ENCODE results near the gene INS.

INS gene

DNA sequence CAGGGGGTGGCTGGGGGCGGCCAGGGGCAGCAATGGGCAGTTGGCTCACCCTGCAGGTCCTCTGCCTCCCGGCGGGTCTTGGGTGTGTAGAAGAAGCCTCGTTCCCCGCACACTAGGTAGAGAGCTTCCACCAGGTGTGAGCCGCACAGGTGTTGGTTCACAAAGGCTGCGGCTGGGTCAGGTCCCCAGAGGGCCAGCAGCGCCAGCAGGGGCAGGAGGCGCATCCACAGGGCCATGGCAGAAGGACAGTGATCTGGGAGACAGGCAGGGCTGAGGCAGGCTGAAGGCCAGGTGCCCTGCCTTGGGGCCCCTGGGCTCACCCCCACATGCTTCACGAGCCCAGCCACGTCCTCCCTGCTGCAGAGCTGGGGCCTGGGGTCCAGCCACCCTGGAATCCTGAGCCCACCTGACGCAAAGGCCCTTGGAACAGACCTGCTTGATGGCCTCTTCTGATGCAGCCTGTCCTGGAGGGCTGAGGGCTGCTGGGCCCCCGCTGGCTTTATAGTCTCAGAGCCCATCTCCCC, at the start of gene INS:
Gene INS (minus strand): TSS at position 474 of the 524 bp plus-strand sequence. CDS start 238 bp downstream, at position 236.
- DNase-seq: no peak

DNA sequence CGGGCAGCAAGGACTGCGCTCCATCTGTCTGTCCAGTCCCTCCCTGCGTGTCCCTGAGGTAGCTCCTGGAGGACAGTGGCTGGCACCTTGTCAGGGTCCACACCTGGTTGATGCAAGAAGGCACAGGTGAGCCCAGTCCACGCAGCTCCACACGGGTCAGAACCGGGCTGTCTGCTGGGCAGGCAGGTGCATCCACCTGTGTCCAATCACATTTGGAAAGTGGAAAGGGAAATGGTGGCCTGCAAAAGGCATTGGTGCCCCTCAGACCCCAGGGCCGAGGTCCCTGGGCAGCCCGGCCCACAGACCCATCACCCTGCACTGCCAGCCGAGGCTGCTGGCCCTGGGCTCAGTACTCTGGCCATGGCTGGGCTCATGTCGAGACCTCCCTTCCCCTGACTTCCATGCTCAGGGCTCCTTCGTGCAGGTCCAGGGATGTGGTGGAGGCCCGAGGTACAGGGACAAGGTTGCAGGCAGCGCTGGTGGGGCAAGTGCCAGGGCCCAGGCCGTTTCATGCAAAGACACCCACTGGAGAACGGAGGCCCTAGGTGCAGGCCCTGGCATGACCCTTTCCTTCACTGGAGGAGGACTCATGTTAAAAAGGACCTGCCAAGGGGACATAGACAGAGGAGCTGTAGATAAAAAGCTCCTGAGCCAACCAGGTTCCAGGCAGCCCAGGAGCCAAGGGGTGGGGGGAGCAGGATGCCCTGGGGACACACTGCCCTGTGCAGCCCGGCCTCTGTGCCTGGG, 49.5 kb upstream of the INS start:
- no peak for DNase-seq

DNA sequence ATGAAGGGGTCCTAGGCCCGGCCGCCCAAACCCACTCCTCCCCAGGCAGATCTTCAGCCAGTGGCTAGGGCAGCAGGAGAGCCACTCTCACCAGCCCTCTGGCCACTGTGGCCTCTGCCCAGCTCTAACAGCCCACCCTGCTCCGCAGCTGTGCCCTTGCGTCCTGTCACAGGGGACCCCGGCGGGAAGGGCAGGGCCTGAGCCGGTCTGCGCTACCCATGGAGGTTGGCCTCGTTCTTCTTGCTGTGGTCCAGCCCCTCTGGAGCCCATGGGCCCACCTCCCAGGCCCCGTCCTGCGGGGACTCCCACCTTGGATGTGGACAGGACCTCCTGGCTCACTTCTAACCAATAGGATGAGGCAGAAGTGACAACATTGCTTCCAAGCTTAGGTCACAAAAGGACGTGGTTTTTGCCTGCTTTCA, 48.9 kb upstream of the INS start:
- DNase-seq: no peak

DNA sequence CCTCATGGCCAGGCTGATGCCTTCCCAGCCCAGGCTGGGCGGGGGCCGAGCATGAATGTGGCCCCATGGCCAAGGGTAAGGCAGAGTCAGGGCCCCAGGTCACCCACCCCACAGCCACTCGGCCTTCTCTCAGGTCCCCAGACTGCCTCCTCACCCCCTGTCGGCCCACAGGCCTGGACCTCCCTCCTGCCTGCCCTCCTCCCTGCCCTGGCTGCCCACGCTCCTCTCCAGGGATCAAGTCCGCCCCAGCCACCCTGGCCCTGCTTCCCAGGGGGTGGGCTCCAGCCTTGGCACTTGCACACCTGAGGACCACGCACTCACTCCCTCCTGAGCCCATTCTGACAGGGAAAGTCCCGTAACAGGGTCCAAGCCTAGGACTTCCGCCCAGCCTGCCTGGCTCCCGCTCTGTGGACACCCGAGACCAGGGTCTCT, 48.4 kb upstream of the INS start:
- no peak for DNase-seq

DNA sequence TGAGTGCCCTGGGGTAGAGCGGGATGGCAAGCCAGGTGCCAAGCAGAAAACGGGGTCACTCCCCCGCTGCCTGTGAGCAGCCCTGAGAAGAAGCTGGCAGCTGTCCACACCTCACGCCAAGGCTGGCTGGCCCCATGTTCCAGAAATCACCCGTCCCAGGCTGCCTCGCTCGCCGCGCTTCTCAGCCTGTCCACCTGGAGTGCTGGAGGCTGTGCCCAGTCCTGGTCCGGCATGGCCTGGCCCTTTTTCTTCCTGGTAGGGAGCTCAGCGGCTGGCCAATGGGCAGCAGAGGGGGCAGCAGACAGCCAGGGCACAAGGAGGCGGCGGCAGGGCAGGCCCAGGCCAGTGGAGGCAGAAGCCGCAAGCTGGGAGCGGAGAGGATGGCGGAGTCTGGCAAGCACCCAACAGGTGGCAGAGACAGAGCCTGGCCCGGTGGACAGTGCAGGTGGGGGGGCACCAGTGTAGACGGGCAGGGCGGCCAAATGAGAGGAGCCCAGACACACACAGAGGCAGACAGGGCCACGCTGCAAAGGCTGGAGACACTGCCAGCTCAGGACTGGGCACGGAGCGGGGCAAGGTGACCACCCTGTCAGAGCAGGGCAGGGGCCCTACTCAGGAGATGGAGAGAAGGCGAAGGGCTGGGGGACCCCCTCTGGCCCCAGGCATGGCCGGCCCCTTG, 47.8 kb upstream of the INS start:
- DNase-seq: no peak

DNA sequence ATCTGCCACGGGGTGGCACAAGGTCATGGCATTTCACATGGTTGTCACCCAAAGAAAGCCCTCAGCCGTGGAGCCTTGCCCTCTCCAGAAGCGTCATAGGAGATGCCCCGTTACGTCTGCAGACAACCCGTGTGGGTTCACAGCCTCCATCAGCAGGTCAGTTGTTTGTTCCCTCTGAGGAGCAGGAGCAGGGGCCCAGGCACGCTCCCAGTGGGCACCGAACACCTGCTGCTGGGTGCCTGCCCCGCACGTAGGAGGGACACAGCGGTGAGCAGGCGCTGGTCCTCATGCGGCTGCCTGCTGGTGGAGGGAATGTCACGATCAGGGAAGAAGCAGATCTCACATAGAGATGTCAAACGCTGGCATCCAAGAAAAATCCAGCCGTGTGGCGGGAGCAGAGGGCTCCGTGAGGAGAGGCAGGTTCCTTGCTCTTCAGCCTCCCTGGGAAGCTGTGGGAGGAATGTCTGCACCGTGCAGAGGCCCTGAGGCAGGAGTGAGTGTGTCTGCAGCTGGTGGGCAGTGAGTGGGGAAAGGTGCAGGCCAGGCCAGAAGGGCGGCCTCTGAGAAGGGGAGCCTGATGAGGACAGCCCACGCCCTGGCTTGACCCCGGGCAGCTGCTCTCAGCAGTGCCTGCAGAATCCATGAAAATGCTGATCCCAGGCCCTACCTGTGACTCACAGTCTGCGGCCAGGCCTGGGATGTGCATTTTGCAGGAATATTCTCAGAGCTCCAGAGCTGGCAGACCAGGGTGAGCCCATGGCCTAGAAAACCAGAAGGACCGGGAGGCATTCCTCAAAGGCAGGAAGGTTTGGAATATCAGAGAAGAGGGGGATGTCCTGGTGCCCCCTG, 47.0 kb upstream of the INS start:
- no peak for DNase-seq

DNA sequence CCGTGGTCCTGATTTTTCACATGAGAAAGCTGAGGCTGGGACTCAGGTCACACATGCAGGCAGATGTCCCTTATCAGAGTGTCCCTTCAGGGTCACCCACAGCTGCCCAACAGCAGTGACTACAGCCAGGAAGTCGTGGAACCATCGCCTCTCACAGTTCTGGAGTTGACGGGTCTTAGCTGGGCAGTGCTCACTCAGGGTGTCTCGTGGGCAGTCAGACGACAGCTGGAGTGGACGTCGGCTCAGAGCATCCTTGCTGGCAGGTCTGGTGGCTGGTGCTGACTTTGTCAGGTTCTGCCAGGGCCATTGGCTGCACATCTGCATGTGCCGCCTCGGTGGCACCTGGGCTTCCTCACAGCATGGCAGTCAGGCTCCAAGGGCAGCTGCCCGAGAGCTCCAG, 46.2 kb upstream of the INS start:
- DNase-seq: no peak

DNA sequence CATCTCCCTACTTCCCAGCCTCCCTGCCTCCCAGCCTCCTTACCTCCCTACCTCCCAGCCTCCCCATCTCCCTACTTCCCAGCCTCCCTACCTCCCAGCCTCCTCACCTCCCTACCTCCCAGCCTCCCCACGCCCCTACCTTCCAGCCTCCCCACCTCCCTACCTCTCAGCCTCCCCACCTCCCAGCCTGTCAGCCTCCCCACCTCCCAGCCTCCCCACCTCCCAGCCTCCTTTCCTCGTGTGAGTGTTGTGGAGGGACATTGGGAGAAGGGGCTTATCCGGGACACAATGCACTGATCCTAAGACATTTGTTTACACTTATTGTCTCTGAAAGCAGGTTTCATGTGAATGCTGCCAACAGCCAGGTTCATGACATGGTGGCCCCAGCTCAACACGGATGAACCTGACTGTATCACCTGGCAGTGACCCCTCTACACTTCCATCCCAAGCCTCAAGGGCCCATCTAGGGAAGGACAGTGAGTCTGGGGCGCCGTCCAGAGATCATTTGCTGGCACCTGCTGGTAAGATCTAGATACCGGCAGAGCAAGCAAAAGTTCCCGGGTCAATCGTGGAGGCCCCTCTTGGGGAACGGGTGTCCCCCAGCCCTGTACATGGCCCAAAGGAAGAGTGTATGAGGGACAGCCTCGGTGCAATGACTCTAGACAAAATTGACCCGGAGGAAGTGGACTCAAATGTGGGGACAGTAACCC, 45.1 kb upstream of the INS start:
- no peak for DNase-seq

DNA sequence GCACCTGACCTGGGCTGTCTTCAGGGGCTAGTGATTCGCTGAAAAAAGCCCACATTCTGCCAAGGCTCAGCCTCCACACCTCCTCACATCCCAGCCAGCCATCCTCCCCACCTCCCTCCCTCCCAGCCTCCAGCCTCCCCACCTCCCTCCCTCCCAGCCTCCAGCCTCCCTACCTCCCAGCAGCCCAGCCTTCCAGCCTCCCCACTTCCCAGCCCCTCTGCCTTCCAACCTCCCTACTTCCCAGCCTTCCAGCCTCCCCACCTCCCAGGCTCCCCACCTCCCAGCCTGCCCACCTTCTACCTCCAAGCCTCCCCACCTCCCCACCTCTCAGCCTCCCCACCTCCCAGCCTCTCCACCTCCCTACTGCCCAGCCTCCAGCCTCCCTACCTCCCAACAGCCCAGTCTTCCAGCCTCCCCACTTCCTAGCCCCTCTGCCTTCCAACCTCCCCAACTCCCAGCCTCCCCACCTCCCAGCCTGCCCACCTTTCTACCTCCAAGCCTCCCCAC, 44.3 kb upstream of the INS start:
- no peak for DNase-seq

DNA sequence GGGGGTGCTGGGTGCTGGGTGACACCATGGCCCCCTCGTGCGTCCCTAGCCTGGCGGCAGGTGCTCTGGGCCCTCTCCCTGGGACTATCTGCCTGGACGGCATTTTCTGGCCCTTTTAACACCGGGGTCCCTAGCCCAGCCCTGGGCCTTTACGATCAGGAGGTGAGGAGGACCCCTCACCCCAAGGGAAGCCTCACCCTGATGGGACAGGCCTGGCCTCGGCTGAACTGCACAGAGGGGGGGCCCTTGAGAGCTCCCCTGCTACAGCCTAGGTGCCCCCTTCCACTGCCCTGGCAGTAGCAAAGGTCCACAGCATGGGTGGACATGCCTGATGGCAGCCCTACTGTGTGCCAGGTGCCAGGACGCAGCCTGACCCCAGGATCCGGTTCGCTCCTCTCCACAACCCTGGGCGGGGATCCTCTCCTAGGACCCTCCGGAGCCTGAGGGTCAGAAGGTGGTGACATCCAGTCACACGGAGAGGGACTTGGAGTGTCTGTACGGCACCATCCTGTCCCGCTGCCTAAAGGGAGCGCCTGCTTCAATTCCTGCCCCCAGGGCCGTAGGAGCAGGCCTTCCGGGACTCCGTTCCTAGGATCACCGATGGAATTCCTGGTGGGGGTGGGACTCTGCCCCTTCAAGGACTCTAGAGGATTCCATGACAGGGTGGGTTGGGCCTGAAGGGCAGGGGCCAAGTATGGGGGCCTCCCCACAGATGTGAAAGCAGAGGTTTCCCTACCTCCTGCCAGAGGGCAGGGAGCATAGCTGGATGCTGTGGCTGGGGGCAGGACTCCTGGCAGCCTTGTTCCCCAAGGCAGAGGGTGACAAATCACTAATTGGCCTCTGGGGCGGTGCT, 43.6 kb upstream of the INS start:
- no peak for DNase-seq

DNA sequence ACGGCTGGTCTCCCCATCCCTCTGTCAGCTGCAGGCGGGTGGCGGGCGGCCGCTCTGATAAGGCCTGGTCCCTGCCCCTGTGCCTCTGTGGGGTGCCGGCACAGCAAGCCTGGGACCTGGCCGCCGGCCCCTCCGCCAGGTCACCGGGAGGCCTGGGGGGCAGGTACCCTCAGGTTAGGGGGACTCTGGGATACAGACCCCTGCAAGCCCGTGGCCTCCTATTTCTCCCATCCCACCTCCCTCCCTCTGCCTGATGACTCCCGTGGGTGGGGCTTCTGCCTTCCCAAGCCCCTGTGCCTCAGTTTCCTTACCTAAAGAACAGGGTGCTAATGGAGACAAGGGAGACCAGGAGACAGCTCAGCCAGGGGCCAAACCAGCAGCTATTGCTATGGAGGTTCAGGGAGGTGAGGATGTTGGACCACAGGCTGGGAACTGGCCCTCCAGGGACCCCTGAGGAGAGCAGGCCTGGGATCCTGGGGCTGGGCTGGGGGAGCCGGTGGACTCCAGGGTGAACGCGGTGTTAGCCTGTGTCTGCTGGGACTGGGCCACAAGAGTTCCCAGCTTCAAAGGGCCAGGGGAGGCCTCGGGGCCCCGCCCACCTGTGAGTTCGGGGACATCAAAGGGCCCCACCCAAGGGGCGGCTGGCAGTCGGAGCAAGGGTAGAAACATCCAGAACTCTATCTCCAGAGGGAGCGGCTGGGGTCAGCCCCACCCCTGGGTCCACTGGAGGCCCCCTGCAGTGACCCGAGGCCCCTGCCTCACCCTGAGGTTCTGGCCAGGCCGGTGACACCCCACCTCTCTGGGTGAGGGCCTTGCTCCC, 42.6 kb upstream of the INS start:
- DNase-seq: no peak

DNA sequence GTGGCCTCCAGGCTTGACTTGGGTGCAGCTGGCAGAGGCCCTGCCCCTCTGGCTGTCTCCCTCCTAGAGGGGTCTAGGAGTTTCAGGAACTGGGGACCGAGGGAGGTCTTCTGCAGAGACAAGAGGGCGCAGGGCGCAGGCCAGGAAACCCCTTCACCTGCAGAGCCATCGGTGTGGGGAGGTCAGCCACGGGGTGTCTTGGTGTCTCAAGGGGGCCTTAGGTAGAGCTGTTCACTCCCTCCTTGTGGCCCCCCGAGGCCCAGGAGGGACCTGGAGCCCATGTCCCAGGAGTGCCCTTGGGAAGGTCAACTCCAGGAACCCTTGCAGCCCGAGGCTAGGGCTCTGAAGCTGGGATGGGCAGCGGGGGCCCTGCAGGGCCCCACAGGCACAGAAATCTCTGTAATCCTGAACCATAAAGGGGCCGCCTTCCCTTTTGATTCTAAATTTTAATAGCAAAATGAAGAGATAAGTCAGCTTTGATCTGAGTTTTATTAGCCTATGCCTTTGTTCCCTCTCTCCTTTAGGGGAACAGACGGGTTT, 42.0 kb upstream of the INS start:
- DNase-seq: no peak

DNA sequence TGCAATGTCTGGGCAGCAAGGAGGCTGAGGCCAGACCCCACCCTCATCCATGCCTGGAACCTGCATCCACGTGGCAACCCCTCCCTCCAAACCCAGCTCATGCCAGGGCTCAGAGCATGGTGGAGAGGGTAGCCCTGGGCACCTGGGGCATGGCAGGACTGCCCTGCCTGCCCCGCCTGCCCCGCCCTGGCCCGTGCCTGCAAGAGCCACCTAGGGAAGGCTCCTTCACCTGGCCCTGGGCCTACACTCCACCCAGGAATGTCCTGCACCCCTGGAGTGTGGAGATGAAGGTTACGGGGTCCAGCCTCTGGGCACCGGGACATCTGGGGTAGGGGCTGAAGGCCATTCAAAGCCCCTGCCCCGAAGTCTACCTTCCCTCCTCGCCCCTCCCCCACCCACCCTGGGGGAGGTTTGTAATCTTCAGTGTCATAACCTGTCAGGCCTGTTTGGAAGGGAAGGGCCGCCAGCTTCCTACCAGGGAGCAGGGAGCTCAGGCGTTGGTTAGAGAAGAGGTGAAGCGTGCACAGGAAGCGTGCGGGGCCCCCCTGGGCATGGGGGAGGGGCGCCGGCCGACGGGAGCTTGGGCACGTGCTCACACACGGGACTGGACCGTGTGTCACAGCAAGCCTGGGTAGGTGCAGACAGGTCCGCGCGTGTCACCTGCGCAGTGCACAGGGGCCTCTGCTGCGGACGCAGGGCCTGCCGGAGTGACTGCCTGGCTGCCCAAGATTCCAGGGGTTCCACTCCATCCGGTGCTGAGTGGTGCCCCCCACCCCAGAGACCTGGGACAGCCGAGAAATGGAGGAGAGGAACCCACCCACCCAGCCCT, 41.3 kb upstream of the INS start:
- DNase-seq: no peak

DNA sequence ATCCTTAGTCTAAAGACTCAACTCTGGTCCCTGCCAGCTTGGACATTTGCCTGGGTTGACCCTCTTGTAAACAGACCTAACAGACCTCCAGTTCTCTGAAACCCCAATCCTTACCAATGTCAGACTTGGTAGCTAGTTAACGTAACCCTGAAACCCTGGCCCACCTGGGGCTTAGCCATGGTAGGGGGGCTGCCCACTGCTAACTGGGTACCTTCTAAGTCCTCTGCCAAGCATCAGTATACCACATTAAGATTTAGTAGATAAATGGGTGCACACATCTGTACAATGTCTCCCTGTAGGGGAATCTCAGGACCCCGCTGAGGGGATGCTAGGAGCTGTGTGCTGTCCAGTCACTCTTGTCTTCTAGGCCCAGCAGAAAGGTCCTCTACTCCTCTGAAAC, 40.5 kb upstream of the INS start:
- DNase-seq: no peak

DNA sequence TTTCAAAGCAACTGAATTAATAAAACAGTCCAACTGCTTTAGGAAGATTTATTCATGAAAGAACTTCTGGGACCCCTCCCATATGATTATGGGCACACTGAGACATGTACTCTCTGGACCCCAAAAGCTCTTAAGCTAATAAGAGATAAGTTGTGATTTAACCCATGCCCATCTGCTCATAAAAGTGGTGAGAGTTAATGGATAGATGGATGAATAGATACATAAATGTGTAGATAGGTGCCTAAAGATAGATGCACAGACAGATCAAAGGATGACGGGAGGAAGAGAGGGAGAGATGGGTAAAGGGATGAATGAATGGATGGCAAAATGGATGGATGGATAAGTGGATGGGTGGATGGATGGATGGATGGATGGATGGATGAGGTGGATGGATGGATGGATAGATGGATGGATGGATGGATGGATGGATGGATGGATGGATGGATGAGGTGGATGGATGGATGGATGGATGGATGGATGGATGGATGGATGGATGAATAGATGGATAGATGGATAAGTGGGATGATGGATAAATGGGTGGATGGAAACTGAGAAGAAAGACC, 40.0 kb upstream of the INS start:
- DNase-seq: no peak

DNA sequence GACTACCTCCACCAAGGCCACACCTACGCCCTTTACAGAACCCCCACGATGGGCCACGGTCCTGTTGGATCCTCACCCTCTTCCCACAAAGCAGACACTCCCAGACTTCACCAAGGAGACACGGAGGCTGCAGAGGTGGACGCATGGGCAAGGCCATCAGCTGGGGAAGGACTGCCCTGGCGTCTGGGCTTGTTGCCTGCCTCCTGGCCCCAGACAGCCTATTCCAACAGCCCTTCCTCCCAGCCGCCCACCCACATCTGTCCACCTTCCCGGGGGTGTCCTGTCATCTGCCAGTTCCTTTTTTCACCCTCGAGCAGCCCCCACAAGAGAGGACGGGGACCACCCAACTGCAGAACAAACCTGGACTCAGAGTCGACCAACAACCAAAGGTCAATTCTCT, 39.5 kb upstream of the INS start:
- DNase-seq: no peak

DNA sequence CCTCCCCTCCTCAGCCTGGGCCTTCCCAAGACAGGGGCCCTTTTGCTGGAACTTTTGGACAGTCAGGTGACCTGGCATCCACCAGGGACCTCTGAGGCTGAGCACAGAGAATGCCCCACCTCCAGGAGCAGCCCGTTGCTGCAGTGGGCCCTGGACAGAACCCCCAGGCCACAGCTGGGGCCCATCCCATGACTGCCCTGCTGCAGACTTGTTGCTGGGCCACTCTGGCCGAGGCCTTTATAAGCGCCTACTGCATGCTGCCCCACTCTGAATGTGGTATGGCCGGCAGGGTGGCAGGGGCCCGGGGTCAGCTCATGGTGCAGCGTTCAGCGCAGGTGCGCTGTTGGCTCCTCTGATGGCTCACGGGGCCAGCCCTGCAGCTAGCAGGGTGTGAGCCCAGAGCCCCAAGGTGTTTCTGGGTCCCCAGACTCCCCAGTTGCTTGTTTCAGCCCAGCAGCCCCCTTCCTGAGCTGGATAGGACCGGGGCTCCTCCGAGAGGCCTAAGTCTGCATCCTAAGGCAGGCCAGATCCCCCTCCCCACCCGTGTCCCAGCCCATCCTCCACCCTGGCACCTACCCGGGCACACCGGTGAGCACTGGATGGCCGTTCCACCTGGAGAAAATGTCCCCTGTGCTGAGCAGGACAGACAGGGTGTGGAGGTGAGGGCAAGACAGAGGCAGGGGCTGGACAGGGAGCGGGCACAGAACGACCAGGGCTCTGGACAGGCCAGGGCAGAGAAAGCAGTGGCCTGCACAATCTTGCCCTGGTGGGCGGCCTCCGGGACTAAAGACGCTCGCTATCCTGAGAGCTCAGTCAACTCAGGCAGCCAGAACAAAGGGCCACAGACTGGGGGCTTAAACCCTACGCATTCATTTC, 38.7 kb upstream of the INS start:
- DNase-seq: no peak
